ENCODE data around the gene RTF2. TPM values are rescaled to one million over a fixed set of nuclear protein-coding genes. Genes with fewer than 3 reads are reported as not detected.

The RTF2 gene
- total and polyA plus RNA-seq, 7 donors: 89.0 to 128 (median 93.0) TPM

GRCh38 chr20:56454754-56455153, 13.7 kb upstream of the RTF2 start:
- Histone ChIP-seq H3K4me3 (no peak overlapping the region), H3K27me3 (ENCODE audit: insufficient read depth in 3 of 3, low read length in 2 of 3) (no peaks in the 10 kb centered on the region), H3K4me1 (no peaks in the 10 kb centered on the region), H3K36me3 (ENCODE audit: insufficient read depth in 1 of 2, low read depth in 1 of 2) (no peaks in the 10 kb centered on the region), H3K27ac (no peak overlapping the region), H3K9me3 (no peaks in the 10 kb centered on the region)
- WGBS, 3 donors: 82 to 87% (median 86%) methylated on average over 7 of the region's 7 CpGs
- no peak for DNase-seq
- intact Hi-C loops (cut with DNase I): no loop called here
- TF ChIP-seq CTCF (IDR thresholded peaks at IDR 0.05): no peak
- no peak for ATAC-seq

GRCh38 chr20:56458206-56458821, 10.1 kb upstream of the RTF2 start:
- intact Hi-C loops (cut with DNase I): no loop called here
- Histone ChIP-seq H3K9me3 (no peaks in the 10 kb centered on the region), H3K27me3 (ENCODE audit: insufficient read depth in 3 of 3, low read length in 2 of 3) (no peaks in the 10 kb centered on the region), H3K4me1 (no peaks in the 10 kb centered on the region), H3K36me3 (ENCODE audit: insufficient read depth in 1 of 2, low read depth in 1 of 2) (no peaks in the 10 kb centered on the region), H3K27ac (no peak overlapping the region), H3K4me3 (no peak overlapping the region)
- ATAC-seq: no peak
- WGBS, 3 donors: 67 to 89% (median 82%) methylated on average over 20 to 22 of the region's 22 CpGs
- DNase-seq: no peak
- no peak for TF ChIP-seq CTCF (IDR thresholded peaks at IDR 0.05)

- H3K9me3 ChIP-seq: no peaks in the 10 kb centered on the region
- 76 to 80% (median 80%) methylated on average over 3 of the region's 3 CpGs for WGBS, 3 donors
- intact Hi-C loops (cut with DNase I): no loop called here
- no peak overlapping the region for H3K27ac ChIP-seq
- H3K27me3 ChIP-seq (ENCODE audit: insufficient read depth in 3 of 3, low read length in 2 of 3): no peaks in the 10 kb centered on the region
- ATAC-seq (no peak), DNase-seq (no peak)
- H3K4me1 ChIP-seq: no peaks in the 10 kb centered on the region
- H3K36me3 ChIP-seq (ENCODE audit: insufficient read depth in 1 of 2, low read depth in 1 of 2): no peaks in the 10 kb centered on the region
- no peak overlapping the region for H3K4me3 ChIP-seq
- TF ChIP-seq CTCF (IDR thresholded peaks at IDR 0.05): no peak
Measured at GRCh38 chr20:56460459-56460858, 8.0 kb upstream of the RTF2 start.

- H3K9me3 ChIP-seq: no peaks in the 10 kb centered on the region
- intact Hi-C loops (cut with DNase I): no loop called here
- no peaks in the 10 kb centered on the region for H3K4me1 ChIP-seq
- H3K36me3 ChIP-seq (ENCODE audit: insufficient read depth in 1 of 2, low read depth in 1 of 2): no peaks in the 10 kb centered on the region
- H3K27ac ChIP-seq: no peak overlapping the region
- no peak overlapping the region for H3K4me3 ChIP-seq
- DNase-seq (no peak), ATAC-seq (no peak)
- no peaks in the 10 kb centered on the region for H3K27me3 ChIP-seq (ENCODE audit: insufficient read depth in 3 of 3, low read length in 2 of 3)
- TF ChIP-seq CTCF (IDR thresholded peaks at IDR 0.05): no peak
- 24 to 33% (median 32%) methylated on average over 3 of the region's 3 CpGs for WGBS, 3 donors
Measured at GRCh38 chr20:56461576-56461975, 6.9 kb upstream of the RTF2 start.

GRCh38 chr20:56463428-56463827, 5.0 kb upstream of the RTF2 start:
- no peak for ATAC-seq
- no peaks in the 10 kb centered on the region for H3K9me3 ChIP-seq
- no peaks in the 10 kb centered on the region for H3K27me3 ChIP-seq (ENCODE audit: insufficient read depth in 3 of 3, low read length in 2 of 3)
- no peak for TF ChIP-seq CTCF (IDR thresholded peaks at IDR 0.05)
- peaks cover 4% of the 10 kb centered on the region for H3K4me1 ChIP-seq
- WGBS, 3 donors: 75 to 81% (median 79%) methylated on average over 3 of the region's 3 CpGs
- intact Hi-C loops (cut with DNase I): no loop called here
- H3K36me3 ChIP-seq (ENCODE audit: insufficient read depth in 1 of 2, low read depth in 1 of 2): no peaks in the 10 kb centered on the region
- no peak overlapping the region for H3K4me3 ChIP-seq
- H3K27ac ChIP-seq: no peak overlapping the region
- no peak for DNase-seq
